HG03159 (cell line): Measurements from ENCODE around the gene CNNM4.
A peak's percentile ranks its signal among the peaks of the same experiment; 100 is the strongest.

ENCODE experiments used
- ATAC-seq: cut with Tn5 transposase; IDR thresholded peaks from one replicate; pipeline ENCODE4 v1.9.1; 2021; ENCODE audit warnings: mild to moderate bottlenecking, moderate library complexity; ENCODE audit not compliant: unreplicated experiment

The CNNM4 gene

DNA sequence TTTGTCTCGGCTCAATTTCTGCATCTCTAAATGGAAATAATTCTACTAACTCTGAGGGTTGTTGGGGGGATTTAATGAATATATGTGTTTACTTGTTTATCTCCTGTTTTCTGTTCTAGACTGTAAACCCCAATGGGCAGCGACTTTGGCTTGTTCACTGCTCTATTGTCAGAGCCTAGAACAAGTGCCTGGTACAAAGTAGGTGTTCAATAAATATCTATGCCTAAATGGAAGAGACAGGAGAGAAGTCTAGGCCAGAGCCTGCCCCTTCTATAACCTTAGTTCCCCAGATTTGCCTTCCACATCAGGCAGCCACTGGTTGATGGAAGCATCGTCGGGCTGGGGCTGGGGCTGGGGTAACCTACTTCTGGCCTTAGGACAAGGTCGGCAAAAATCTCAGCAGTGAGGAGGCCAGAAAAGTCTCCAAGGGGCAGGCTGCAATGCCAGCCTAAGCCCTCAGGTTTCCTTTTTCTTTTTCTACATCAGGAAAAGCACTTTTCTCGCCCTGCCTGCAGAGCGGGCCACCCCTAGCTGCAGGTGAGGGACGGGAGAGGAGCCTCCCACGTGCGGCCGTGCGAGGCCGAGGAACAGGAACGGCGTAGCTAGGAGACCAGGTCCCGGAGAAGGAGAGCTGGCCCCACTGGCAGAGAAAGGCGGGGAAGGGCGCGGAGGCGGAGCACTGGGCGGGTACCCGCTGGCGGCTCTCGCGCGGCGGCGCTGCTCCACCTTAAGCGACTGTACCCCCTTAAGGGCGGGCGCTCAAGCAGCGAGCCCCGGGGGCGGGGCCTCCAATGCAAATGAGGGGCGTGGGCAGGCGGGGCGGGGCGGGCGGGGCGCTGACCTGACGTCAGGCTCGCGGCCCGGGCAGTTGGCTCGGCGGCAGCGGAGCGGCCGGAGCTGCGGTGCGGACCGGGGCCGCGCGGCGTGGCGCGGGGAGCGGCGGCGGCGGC lies at the start of gene CNNM4:
TSS of gene CNNM4 (plus strand) at position 867 of the 950 bp plus-strand sequence. CDS start 98 bp downstream, outside the sequence.
- peak; percentile 78 for ATAC-seq

- no peak for ATAC-seq
Observed at GRCh38 chr2:96710985-96711384, 49.7 kb upstream of the CNNM4 start.

DNA sequence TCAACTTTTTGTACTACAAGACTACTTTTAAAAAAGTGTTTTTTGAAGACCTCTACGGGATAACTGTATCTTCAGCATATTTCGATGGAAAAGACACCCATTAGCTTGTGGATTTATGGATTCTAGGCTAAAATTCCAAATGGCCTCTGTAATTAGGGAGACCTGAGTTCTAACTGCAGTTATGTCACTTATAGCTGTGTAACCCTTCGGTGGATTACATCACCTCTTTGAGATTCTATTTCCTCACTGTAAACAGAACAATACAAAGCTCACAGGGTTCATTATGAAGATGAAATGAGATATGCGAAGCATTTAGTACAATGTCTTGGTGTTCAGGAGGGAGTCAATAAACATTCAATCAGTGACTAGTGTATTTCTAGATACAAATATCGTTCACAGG lies 45.0 kb upstream of the CNNM4 start:
- ATAC-seq = no peak

- no peak for ATAC-seq
Observed at GRCh38 chr2:96716388-96716787, 44.3 kb upstream of the CNNM4 start.

DNA sequence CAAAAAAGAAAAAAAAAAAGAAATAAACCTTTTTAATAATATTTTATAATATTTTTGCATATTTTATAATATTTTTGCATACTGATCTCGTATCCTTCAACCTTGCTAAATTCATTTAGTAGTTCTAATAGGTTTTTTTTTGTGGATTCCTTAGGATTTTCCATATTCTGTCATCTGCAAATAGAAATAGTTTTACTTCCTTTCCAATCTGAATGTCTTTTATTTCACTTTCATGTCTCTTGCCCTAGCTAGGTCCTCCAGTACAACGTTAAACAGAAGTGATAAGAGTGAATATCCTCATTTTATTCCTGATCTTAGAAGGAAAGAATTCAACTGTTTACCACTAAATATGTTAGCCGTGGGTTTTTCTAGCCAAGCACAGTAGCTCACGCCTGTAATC lies 34.6 kb upstream of the CNNM4 start:
- ATAC-seq = no peak

- no peak for ATAC-seq
Observed at GRCh38 chr2:96727431-96727830, 33.3 kb upstream of the CNNM4 start.

- no peak for ATAC-seq
Observed at GRCh38 chr2:96729748-96730147, 31.0 kb upstream of the CNNM4 start.

GRCh38 chr2:96730212-96730611 lies 30.5 kb upstream of the CNNM4 start:
- no peak for ATAC-seq

- ATAC-seq = no peak
Observed at GRCh38 chr2:96733931-96734330, 26.8 kb upstream of the CNNM4 start.

DNA sequence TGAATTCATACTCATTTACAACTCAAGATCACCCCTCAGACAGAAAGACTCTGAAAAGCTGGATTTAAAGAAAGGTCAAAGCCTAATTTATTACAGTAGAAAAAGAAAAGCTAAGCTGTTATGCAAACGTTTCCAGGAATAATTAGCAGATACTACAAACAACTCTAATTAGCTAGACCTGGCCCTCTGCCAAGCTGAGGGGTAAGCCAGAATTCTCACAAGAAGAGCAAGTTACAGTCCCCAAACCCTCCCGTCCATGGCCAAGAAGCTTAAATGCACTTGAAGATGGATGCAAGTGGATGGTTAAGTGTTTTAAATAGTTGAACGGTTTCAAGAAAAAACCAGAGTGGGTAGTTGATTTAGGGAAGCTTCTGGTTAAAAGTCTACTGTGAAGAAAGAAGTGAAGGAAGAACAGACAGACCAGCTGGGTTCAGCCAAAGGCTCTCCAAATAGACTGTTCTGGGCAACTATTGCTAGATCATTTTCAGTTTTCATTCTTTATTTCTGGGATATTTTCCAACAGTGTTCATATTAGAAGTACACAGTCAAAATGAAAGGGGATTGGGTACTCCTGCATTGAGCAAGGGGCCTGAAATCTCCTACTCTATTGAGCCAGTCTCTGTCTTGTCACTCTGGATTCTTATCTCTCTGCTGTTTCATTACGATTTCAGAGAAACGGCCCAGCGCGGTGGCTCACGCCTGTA lies 25.7 kb upstream of the CNNM4 start:
- ATAC-seq = no peak

DNA sequence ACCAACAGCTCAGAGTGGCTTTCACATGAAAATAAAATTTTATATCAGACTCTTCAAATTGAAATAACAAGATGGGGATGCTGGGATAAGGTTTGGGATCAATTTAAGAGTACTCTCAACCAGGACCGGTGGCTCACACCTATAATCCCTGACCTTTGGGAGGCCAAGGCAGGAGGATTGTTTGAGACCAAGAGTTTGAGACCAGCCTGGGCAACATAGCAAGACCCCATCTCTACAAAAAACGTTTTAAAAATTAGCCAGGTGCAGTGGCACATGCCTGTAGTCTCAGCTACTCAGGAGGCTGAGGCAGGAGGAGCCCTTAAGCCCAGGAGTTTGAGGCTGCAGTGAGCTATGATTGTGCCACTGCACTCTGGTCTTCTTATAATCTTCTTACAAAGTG lies 23.5 kb upstream of the CNNM4 start:
- no peak for ATAC-seq

- ATAC-seq = no peak
Observed at GRCh38 chr2:96737831-96738230, 22.9 kb upstream of the CNNM4 start.

GRCh38 chr2:96739076-96739632 lies 21.5 kb upstream of the CNNM4 start:
- ATAC-seq = no peak

DNA sequence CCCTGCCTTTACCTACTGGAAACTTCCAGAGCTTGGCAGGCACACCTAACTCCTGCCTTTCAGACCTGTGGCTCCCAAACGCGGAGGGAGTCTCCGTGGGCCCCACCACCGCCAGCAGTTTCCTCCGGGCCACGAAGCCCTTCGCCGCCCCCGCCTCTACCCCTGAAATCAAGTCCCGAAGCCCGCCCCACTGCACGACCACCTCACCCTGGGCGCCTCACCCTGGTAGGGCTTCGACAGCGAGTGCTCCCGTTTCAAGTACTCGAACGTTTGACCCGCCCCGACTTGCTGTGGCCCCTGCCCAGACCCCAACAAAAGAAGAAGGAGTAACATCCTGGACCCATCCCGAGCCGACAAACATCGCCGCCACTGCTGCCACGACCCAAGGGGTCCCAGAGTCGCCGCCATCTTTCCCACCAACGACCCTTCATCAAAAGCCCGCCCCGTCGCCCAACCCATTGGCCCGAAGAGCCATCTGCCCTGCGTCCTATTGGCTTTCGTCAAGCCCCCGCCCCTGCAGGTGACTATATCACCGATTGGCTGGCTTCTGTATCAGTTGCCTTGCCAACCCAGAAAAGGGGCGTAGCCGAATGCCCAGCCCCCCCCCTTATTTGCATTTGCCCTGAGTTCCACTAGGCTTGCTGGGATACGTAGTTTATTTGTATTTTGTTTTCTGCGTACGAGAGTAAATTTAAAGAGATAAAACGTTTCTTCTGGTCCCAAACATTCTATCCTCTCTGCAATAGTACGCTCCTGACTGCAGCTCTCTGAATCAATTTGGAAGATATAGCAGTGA lies 20.9 kb upstream of the CNNM4 start, which contains the start of gene LMAN2L:
TSS of gene LMAN2L (minus strand) at position 432 of the 796 bp plus-strand sequence. CDS start at position 408, 24 bp downstream.
- ATAC-seq = peak; percentile 99

- ATAC-seq = no peak
Observed at GRCh38 chr2:96747061-96747617, 13.6 kb upstream of the CNNM4 start.

- no peak for ATAC-seq
Observed at GRCh38 chr2:96751800-96752199, 8.9 kb upstream of the CNNM4 start.

- ATAC-seq = no peak
Observed at GRCh38 chr2:96753661-96754282, 6.9 kb upstream of the CNNM4 start.

DNA sequence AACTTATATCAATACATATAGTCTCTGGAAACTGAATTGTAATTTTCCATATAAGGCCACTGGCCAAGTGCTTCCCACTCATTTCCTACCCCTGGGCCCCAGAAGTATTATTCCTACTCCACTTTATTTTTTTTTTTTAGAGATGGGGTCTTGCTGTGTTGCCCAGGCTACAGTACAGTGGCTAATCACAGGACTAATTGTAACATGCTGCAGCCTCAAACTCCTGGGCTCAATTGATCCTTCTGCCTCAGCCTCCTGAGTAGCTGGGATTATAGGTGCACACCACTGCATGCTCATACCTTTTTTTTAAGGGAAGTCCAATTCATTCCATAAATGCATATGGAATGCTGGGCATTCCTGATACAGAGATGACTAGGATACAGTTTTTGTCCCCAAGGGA lies 6.4 kb upstream of the CNNM4 start:
- no peak for ATAC-seq

GRCh38 chr2:96756788-96757476 lies 3.8 kb upstream of the CNNM4 start:
- ATAC-seq = no peak
